ENCODE results near the gene CHSY1.

The CHSY1 gene

DNA sequence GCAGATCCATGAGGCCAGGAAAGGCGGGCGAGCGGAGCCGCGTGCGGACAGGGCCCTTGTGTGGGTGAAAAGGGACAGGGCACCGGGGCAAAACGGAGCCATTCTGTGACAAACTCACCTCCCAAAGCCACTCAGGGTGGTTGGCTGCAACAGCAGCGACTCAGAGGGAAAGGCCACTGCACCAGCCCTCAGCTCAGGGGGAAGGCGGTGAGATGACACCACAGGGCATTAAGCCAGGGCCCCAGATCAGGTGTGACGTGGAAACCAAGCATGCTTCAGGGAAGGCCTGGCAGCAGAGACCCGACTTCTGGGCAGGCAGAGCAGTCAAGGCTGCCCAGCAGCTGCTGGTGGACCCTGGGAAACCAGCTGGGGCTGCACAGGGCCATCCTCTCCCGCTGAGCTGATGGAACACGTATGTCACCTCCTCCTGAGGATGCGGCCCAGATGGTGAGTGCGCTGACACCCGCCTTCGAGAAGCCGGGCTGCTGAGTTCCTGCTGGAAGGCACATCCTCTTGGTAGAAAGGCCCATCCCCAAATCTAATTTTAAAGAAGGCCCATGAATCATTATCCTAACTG is 82.3 kb downstream of the CHSY1 start:
- Mint-ChIP-seq H3K9me3 (peaks cover under 1% of the 10 kb centered on the region), H3K36me3 (peaks cover 20% of the 10 kb centered on the region), H3K4me1 (peaks cover 19% of the 10 kb centered on the region), H3K27me3 (peaks cover 8% of the 10 kb centered on the region), H3K4me3 (no peak overlapping the region), H3K27ac (no peak overlapping the region)
- ATAC-seq: no peak

DNA sequence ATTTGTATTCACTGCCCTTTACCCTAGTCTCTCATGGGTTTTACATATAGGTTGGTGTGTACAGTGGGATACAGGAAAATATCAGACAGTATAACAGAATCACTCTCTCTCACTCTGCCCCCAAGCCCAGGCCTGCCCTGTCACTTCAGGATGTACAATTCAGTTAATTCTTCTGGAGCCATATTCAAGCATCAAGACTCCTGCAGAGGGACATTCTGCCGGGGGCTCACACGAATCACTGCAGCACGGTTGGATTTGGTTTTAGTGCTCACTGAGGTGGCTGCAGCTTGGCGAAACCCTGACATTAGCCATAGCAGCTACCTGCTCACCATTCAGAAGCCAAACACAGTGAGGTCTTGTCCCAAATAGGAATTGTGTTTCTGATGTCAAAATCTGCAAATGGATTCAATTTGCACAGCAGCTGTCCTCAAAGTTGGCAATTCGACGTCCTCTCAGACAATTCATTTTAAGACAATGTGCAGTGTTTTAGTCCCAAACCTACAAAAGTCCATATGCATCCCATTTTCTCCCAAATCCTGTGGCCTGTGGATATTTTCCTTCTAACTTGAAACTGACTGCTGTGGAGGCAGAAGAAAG is 82.9 kb downstream of the CHSY1 start:
- H3K9me3 Mint-ChIP-seq: peaks cover 6% of the 10 kb centered on the region
- ATAC-seq: no peak
- peaks cover 13% of the 10 kb centered on the region for H3K4me1 Mint-ChIP-seq
- H3K4me3 Mint-ChIP-seq: no peak overlapping the region
- H3K36me3 Mint-ChIP-seq: peaks cover 20% of the 10 kb centered on the region
- no peak overlapping the region for H3K27ac Mint-ChIP-seq
- peaks cover 8% of the 10 kb centered on the region for H3K27me3 Mint-ChIP-seq

DNA sequence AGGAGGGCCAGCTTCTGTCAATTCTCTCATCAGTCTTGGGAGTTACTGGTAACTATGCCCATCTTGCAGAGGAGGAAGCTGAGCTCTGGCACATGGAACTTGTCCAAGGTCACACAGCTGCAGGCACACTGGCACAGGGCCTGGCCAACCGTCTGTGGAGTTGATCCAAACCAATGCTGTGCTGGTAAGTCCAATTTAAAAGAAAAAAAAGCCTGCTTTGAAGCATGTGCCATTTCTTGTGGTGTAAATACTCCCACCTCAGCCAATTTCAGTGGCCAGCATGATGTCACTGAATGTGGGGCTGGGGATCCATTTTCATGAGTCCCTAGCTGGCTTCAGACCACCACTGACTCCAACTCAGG is 83.4 kb downstream of the CHSY1 start:
- peaks cover 8% of the 10 kb centered on the region for H3K27me3 Mint-ChIP-seq
- peak; percentile 20 for ATAC-seq
- peaks cover 12% of the 10 kb centered on the region for H3K4me1 Mint-ChIP-seq
- peaks cover 17% of the 10 kb centered on the region for H3K36me3 Mint-ChIP-seq
- H3K4me3 Mint-ChIP-seq: no peak overlapping the region
- peaks cover 7% of the 10 kb centered on the region for H3K9me3 Mint-ChIP-seq
- H3K27ac Mint-ChIP-seq: peak overlapping the region; percentile 40

DNA sequence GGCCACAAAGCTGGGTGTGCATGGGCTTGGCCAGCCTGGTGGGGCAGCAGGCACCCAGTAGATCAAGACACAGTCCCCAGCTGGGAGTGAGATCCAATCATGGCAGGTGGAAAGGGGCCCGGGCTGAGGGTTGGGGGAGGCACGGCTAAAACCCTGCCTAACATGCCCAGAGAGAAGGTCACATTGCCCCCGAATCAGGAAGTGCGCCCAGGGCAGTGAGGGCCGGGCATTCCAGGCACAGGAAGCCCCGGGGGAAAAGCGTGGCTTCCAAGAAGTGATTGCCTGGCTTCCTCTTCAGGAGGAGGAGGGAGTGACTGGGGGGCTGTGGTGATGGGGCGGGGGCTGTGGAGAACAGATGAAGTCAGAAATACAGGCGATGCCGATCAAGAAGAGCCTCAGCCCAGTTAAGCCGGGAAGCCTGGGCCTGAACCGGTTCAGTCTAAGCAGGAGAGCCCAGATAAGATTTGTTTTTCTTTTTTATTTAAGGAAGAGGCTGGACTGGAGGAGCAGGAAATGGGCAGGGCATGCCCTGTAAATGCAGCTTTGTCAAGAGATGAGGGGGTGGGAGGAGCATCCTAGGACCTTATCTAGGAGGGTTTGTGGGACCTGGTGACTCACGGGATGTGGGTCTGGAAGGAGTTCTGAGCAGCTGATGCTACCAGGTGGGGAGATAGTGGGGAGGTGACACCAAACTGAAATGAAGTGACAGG is 83.9 kb downstream of the CHSY1 start:
- Mint-ChIP-seq H3K4me1 (peaks cover 12% of the 10 kb centered on the region), H3K9me3 (peaks cover 7% of the 10 kb centered on the region), H3K27me3 (peaks cover 8% of the 10 kb centered on the region), H3K27ac (peak overlapping the region; percentile 40), H3K4me3 (peak overlapping the region; percentile 18), H3K36me3 (peaks cover 17% of the 10 kb centered on the region)
- no peak for ATAC-seq

DNA sequence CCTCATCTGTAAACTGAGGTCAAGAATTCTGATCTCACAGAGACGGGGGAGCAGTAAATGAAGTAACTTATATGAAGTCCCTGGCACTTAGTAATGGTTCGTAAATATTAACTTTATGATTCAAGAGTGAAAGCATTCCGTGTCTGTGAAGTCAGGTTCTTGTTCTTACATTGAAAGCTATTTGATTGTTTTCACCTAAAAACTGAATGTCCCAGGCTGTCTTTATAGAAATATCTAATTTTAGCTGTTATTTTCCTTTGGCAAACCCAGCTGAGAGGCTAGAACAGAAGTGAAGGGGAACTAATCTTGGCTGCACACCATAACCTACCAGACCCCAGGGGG is 84.5 kb downstream of the CHSY1 start:
- no peak for ATAC-seq
- Mint-ChIP-seq H3K4me3 (no peak overlapping the region), H3K9me3 (peaks cover 7% of the 10 kb centered on the region), H3K27me3 (peaks cover 8% of the 10 kb centered on the region), H3K27ac (peak overlapping the region; percentile 40), H3K4me1 (peaks cover 12% of the 10 kb centered on the region), H3K36me3 (peaks cover 17% of the 10 kb centered on the region)

DNA sequence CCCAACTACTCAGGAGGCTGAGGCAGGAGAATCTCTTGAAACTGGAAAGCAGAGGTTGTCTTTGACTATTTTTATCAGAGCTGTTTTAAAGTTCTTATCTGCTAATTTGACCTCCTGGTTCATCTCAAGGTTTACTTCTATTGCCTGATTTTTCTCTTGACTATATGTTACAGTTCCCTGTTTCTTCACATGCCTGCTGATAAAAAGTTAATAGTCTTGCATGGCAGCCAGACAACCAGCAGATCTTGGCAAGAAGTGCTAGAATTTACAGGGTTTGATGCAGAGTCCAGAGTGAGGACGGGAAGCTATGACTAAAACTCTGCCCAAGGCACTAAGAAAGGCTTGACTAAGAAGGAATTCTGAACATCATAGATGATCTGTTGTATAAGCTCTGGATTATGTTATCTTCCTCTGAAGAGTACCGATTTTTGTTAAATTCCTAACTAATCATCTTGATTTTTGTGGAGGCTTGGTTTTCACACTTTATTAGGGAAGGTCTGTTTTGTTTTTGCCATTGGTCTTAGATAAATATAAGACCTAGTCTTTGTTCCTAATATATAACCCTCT is 85.9 kb downstream of the CHSY1 start:
- no peak overlapping the region for H3K4me3 Mint-ChIP-seq
- peaks cover 19% of the 10 kb centered on the region for H3K4me1 Mint-ChIP-seq
- no peak for ATAC-seq
- H3K27me3 Mint-ChIP-seq: peaks cover 8% of the 10 kb centered on the region
- H3K36me3 Mint-ChIP-seq: peaks cover 17% of the 10 kb centered on the region
- H3K9me3 Mint-ChIP-seq: peaks cover 7% of the 10 kb centered on the region
- H3K27ac Mint-ChIP-seq: no peak overlapping the region

DNA sequence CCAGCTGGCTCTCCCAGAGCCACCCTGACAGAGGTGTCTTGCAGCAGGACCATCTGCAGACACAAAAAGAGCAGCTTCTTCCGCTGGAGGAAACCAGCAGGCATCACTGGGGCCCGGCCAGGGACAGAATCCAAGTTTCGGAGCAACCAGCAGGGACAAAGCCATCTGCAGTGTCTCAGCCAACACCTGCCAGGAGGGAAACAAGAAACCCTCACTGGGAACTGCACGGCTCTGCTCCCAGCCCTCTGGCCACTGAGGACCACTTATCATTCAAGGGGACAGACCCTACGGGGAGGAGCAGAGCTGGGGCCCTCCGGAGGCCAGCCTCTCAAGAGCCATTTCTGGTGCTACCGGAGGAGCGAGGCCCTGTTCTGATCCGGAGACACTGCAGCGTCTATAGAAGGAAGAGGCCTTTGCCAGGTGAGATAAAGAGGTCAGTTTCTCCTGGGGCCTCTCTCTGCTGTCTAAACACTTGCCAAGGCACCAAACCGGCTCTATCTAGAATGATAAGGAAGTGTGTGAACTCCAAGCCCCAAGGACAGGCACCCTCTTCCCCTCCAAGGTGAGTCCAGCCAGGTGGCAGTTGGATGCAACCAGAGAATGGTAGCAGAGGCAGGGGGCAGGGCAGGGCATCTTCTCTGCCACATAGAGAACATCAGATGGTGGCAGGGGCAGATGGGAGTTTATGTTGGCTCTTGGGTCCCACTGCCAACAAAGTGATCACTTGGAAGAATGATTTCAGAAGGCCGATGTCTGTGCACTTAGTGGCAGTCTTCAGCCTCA is 89.0 kb downstream of the CHSY1 start:
- no peak overlapping the region for H3K4me3 Mint-ChIP-seq
- H3K27me3 Mint-ChIP-seq: peaks cover 8% of the 10 kb centered on the region
- ATAC-seq: no peak
- H3K9me3 Mint-ChIP-seq: peaks cover 7% of the 10 kb centered on the region
- H3K36me3 Mint-ChIP-seq: peaks cover 17% of the 10 kb centered on the region
- no peak overlapping the region for H3K27ac Mint-ChIP-seq
- peaks cover 40% of the 10 kb centered on the region for H3K4me1 Mint-ChIP-seq

DNA sequence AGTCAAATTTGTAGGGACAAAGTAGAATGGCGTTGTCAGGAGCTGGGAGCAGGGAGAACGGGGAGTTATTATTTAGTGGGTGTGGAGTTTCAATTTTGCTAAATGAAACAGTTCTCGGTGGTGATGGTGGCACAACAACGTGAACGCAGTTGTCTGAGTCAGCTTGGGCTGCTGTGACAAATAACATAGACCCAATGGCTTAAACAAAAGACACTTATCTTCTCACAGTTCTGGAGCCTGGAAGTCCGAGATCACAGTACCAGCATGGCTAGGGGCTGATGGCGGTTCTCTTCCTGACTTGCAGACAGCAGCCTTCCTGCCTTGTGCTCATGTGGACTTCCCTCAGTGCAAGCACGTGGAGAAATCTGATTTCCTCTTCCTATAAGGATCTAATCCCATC is 90.2 kb downstream of the CHSY1 start:
- ATAC-seq: no peak
- Mint-ChIP-seq H3K9me3 (peaks cover 7% of the 10 kb centered on the region), H3K27me3 (no peaks in the 10 kb centered on the region), H3K4me1 (peaks cover 46% of the 10 kb centered on the region), H3K4me3 (no peak overlapping the region), H3K36me3 (peaks cover 12% of the 10 kb centered on the region), H3K27ac (no peak overlapping the region)

DNA sequence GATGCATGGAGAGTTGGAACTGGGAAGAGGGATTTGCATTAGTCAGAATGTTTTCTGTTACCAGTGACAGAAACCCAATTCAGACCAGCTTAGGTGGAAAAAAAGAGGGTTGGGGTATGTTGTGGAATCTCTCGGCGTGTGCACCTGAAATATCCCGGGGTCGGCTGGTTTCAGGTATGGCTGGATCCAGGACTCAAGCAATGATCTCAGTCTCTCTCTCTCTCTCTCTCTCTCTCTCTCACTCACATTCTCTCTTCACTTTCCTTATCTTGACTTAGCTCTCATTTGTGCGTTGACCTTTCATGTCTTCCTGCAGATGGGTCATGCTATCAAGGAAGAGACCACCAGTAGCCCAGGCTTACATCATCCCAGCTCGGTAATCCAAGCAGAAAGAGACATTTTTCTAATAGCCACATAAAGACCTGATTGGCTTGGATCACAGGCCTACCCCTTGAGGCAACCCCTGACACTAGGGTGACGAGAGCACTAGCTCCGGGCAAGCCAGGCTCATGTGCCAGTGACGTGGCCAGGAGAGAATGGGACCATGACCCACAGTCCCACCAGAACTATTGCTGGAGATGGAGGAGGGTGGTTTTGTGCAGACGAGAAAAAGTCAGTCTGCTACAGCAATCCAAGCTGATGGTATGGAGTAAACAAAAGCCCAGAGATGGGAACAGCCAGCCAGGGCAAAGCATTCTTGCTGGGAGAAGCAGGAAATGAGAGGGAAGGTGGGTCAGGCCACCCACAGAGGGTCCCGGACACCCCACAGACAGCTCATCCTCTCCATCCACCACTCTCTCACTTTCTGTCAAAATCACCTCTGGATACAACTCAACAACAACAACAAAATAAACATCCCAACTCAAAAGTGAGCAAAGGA is 91.7 kb downstream of the CHSY1 start:
- H3K9me3 Mint-ChIP-seq: peaks cover 7% of the 10 kb centered on the region
- peak overlapping the region; percentile 72 for H3K27ac Mint-ChIP-seq
- no peak overlapping the region for H3K4me3 Mint-ChIP-seq
- peaks cover 10% of the 10 kb centered on the region for H3K36me3 Mint-ChIP-seq
- peaks cover 55% of the 10 kb centered on the region for H3K4me1 Mint-ChIP-seq
- no peak for ATAC-seq
- no peaks in the 10 kb centered on the region for H3K27me3 Mint-ChIP-seq

DNA sequence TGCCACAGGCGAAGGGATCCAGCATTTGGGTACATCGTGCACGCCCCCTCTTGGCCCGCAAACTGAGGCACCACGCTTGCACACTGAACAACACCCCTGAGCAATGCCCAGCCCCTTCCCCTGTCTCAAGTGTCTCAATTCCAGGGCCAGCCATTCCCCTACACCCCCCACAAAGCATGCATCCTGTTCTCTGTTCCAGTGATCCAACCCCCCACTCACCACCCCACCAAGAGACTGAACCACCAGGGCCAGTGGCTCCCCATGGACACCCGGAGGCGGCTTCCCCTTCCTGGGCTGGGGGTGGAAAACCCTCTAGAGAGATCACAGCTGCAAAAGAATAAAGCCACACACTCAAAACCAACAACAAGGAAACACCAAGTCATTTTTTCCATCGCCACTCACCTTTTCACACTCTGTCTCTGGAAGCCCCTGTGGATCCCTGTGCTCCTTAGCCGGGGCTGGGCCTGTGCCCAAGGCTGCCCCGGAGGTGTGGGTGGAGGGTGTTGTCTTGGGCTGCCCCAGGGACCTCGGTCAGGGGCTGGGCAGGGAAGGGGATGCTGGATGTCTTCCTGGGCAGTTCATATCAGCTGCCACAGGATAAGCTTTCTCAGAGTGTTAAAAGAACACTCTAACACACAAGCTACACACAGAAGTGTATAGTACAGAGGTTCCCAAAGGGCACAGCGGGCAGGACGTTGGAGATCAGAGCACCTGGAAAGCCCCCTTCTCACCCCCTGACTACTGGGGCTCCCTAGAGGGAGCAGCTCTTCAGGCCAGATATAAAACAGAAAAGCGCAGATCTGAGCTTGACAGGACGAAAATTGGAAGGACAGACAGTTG is 92.5 kb downstream of the CHSY1 start:
- H3K4me1 Mint-ChIP-seq: peaks cover 55% of the 10 kb centered on the region
- H3K36me3 Mint-ChIP-seq: peaks cover 4% of the 10 kb centered on the region
- peak overlapping the region; percentile 72 for H3K27ac Mint-ChIP-seq
- H3K9me3 Mint-ChIP-seq: peaks cover 4% of the 10 kb centered on the region
- no peaks in the 10 kb centered on the region for H3K27me3 Mint-ChIP-seq
- peak; percentile 46 for ATAC-seq
- H3K4me3 Mint-ChIP-seq: peak overlapping the region; percentile 13

DNA sequence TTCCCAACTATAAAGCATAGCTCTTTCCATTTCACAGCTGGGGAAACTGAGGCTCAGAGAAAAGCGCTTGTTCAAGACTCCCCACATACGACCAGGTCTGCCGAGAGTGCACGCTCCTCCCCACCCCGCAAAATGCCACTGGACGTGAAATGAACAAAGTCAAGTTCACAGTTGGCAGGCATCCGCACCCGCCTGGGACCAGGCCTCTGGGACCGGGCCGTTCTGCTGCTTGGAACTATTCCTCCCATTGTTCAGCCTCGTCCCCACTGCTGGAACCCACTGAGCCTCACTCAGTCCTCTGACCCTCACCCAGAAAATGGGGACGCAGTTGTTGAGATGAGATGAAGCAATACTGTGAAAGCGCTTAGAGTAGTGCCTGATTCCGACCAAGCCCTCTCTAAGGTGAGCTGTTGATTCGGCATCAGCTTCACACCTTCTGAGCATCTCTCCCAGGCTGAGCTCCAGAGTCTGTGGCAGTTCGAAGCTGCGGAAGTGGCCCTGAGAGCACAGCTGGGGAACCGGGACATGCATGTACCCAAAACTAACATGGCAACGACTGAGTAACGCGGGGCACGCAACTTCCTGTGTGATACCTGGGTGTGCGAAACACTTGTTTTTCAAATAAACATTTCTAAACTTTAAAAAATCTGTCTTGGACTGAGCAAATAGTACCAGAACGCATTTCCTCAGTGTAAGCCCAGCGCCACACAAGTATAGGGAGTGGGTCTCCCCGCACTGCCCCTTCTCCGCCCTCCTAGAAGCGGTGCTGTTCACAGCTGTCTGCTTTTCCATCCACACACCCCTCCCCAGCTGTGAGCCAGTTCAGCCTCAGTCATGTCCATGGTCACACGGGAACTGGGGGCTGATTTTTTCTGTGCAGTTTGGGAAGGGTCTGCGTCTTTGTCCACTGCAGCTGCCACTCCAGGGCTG is 93.4 kb downstream of the CHSY1 start:
- H3K4me3 Mint-ChIP-seq: no peak overlapping the region
- H3K36me3 Mint-ChIP-seq: no peaks in the 10 kb centered on the region
- peaks cover 61% of the 10 kb centered on the region for H3K4me1 Mint-ChIP-seq
- peak overlapping the region; percentile 72 for H3K27ac Mint-ChIP-seq
- no peaks in the 10 kb centered on the region for H3K9me3 Mint-ChIP-seq
- H3K27me3 Mint-ChIP-seq: no peaks in the 10 kb centered on the region
- ATAC-seq: no peak

DNA sequence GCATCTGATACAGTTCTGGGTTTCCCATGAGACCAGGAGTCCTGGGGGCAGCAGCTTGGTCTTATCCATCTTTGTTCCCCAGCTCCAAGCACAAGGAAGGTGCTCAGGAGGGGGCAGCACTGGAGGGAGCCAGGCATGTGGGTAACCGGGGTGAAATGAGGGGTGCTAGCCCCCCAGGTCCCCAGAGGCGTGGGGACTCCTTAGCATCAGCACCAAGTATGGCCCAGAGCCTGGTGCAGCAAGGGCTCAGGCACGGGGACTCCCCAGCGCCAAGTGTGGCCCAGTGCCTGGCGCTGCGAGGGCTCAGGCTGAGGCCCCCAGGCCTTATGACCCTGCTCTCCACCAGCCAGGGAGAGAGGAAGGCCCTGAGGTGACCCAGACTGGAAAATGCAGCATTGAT is 94.1 kb downstream of the CHSY1 start:
- no peak for ATAC-seq
- no peak overlapping the region for H3K4me3 Mint-ChIP-seq
- no peak overlapping the region for H3K27ac Mint-ChIP-seq
- no peaks in the 10 kb centered on the region for H3K9me3 Mint-ChIP-seq
- H3K36me3 Mint-ChIP-seq: no peaks in the 10 kb centered on the region
- peaks cover 61% of the 10 kb centered on the region for H3K4me1 Mint-ChIP-seq
- no peaks in the 10 kb centered on the region for H3K27me3 Mint-ChIP-seq

DNA sequence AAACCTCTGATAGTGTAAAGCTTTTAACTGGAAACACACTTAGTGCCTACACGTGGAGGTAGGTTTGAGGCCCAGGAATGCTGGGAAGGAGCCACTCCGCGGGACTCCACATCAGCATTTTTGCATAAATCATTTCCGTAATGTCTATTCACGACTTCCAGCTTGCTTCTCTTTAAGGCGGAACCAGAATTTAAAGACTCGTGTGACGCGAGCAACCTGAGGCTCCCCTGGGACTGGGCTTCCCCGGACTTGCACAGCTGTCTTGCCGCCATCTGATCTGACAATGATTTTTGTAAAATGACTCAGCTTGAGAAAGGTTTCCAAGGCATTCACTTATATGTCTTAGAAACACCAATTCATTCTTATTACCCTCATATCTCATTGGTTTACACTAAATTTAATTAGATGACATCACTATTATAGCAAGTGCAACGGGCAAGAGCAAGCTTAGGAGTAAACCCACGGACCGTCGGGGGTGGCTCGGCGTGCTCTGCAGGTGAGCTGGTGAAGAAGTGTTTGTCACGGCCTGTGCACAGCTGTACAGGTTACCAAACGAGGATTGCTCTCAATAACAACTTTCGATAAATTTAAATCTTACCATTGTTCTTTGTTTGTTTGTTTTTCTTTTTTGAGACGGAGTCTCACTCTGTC is 95.2 kb downstream of the CHSY1 start:
- H3K9me3 Mint-ChIP-seq: no peaks in the 10 kb centered on the region
- no peak overlapping the region for H3K27ac Mint-ChIP-seq
- H3K4me3 Mint-ChIP-seq: peak overlapping the region; percentile 44
- peak; percentile 93 for ATAC-seq
- H3K27me3 Mint-ChIP-seq: no peaks in the 10 kb centered on the region
- peaks cover 61% of the 10 kb centered on the region for H3K4me1 Mint-ChIP-seq
- no peaks in the 10 kb centered on the region for H3K36me3 Mint-ChIP-seq
